GM23338 (cell line): ENCODE data around the gene TMEM247. TPM values are rescaled to one million over a fixed set of nuclear protein-coding genes. Genes with fewer than 3 reads are reported as not detected.
A peak's percentile ranks its signal among the peaks of the same experiment; 100 is the strongest.

ENCODE experiments used
- ATAC-seq: fragments of 200-7000 bp; cut with Tn5 transposase; 3 replicates; pipeline ENCODE4 v1.9.1; 2020
- DNase-seq: peaks from one replicate; pipeline ENCODE4 v3.0.0-alpha.2; 2015; ENCODE audit warnings: low spot score
- H2AFZ ChIP-seq: fragments of 200-600 bp; sonication (generic); 2 replicates; pipeline ENCODE4 v1.8.0; 2016; ENCODE audit warnings: antibody characterized with exemption, mild to moderate bottlenecking, moderate library complexity
- H3F3A ChIP-seq: fragments of 200-600 bp; sonication (generic); replicated peaks from 2 replicates; pipeline ENCODE4 v1.8.0; 2017; ENCODE audit warnings: antibody characterized with exemption, mixed run types, low read depth
- H3K27ac ChIP-seq: fragments of 200-600 bp; sonication (generic); 2 replicates; pipeline ENCODE4 v1.6.1; 2016; ENCODE audit warnings: low read depth
- H3K27me3 ChIP-seq: fragments of 200-600 bp; sonication (generic); 2 replicates; pipeline ENCODE4 v1.8.0; 2016; ENCODE audit warnings: mild to moderate bottlenecking, mixed run types, moderate library complexity; ENCODE audit not compliant: insufficient read depth
- H3K36me3 ChIP-seq: fragments of 200-600 bp; sonication (generic); 2 replicates; pipeline ENCODE4 v1.8.0; 2016; ENCODE audit warnings: mild to moderate bottlenecking; ENCODE audit not compliant: insufficient read depth
- H3K4me1 ChIP-seq: fragments of 200-600 bp; sonication (generic); 2 replicates; pipeline ENCODE4 v1.8.0; 2016; ENCODE audit warnings: mild to moderate bottlenecking, moderate library complexity; ENCODE audit not compliant: insufficient read depth
- H3K4me2 ChIP-seq: fragments of 200-600 bp; sonication (generic); 2 replicates; pipeline ENCODE4 v1.7.1; 2017; ENCODE audit warnings: mixed run types
- H3K4me3 ChIP-seq: fragments of 200-600 bp; sonication (generic); 2 replicates; pipeline ENCODE4 v1.6.1; 2016; ENCODE audit warnings: mixed run types
- H3K79me2 ChIP-seq: fragments of 200-600 bp; sonication (generic); replicated peaks from 2 replicates; pipeline ENCODE4 v1.8.0; 2017; ENCODE audit warnings: mild to moderate bottlenecking; ENCODE audit not compliant: insufficient read depth
- H3K9me2 ChIP-seq: fragments of 200-600 bp; sonication (generic); 2 replicates; pipeline ENCODE4 v1.8.0; 2017; ENCODE audit not compliant: insufficient read depth
- H4K20me1 ChIP-seq: fragments of 200-600 bp; sonication (generic); replicated peaks from 2 replicates; pipeline ENCODE4 v1.8.0; 2017; ENCODE audit warnings: mild to moderate bottlenecking; ENCODE audit not compliant: insufficient read depth
- H3K27ac Mint-ChIP-seq: 2 replicates; pipeline ENCODE4 v1.8.0; 2020; ENCODE audit warnings: inconsistent platforms, mild to moderate bottlenecking, moderate library complexity, mixed read lengths
- H3K27me3 Mint-ChIP-seq: 3 replicates; pipeline ENCODE4 v1.8.0; 2022; ENCODE audit warnings: low read depth, mild to moderate bottlenecking, moderate library complexity, mixed read lengths, inconsistent platforms; ENCODE audit not compliant: insufficient read depth, poor library complexity
- H3K36me3 Mint-ChIP-seq: 3 replicates; pipeline ENCODE4 v1.8.0; 2021; ENCODE audit warnings: low read depth, mild to moderate bottlenecking, inconsistent platforms, moderate library complexity, mixed read lengths
- H3K4me1 Mint-ChIP-seq: 3 replicates; pipeline ENCODE4 v1.8.0; 2020; ENCODE audit warnings: mild to moderate bottlenecking, inconsistent platforms, mixed read lengths
- H3K4me3 Mint-ChIP-seq: 3 replicates; pipeline ENCODE4 v1.8.0; 2021; ENCODE audit warnings: moderate library complexity, mild to moderate bottlenecking, inconsistent platforms, mixed read lengths
- H3K9me3 Mint-ChIP-seq: 3 replicates; pipeline ENCODE4 v1.8.0; 2020; ENCODE audit warnings: moderate library complexity, mild to moderate bottlenecking, inconsistent platforms, mixed read lengths
- CREB1 ChIP-seq: fragments of 250-450 bp; sonication (Bioruptor Pico); IDR thresholded peaks from 2 replicates; pipeline ENCODE4 v1.5.0; 2020; ENCODE audit warnings: low read depth, mild to moderate bottlenecking, moderate library complexity
- CTCF ChIP-seq, 2 experiments: fragments of 200-600 bp in 1 of 2; sonication (generic) in 1 of 2; conservative IDR thresholded peaks; 2 replicates each; pipeline versions ENCODE4 v1.5.1 to v1.6.1; 2016 to 2017; ENCODE audit warnings: antibody characterized with exemption in 2 of 2, low read depth in 2 of 2, mild to moderate bottlenecking in 2 of 2, moderate library complexity in 1 of 2
- JUNB ChIP-seq: IDR thresholded peaks from one replicate; pipeline ENCODE4 v1.6.1; 2016; ENCODE audit warnings: antibody characterized with exemption; ENCODE audit not compliant: unreplicated experiment
- NANOG ChIP-seq: IDR thresholded peaks from 2 replicates; pipeline ENCODE4 v1.6.1; 2016; ENCODE audit warnings: antibody characterized with exemption, borderline replicate concordance
- POLR2AphosphoS5 ChIP-seq: IDR thresholded peaks from 2 replicates; pipeline ENCODE4 v1.6.1; 2016; ENCODE audit warnings: antibody characterized with exemption, low read depth
- ZNF462 ChIP-seq: fragments of 250-450 bp; sonication (Bioruptor Pico); IDR thresholded peaks from 2 replicates; pipeline ENCODE4 v1.5.0; 2020; ENCODE audit warnings: mild to moderate bottlenecking, moderate library complexity
- polyA plus RNA-seq: library from polyadenylated mRNA; unstranded; fragments of >200 nt; fragmentation: Nextera tagmentation; extraction: Ambion mirVana; gene quantifications from 2 replicates; pipeline ENCODE4 v1.2.1, GENCODE V29; 2016
- total RNA-seq: library from RNA; depleted of rRNA; stranded (reverse); fragments of >200 nt; shearing (Covaris generic); gene quantifications from 2 replicates; pipeline ENCODE4 v1.2.3, GENCODE V29; 2014

Gene TMEM247
- total and polyA plus RNA-seq, 2 experiments from 2014 or later: not detected

- DNase-seq: peak; percentile 78
- no peak overlapping the region for H2AFZ ChIP-seq
Measured at GRCh38 chr2:46461011-46461674, 18.2 kb upstream of the TMEM247 start.

GRCh38 chr2:46461709-46462171, 17.6 kb upstream of the TMEM247 start:
- H3K27me3 Mint-ChIP-seq: no peaks in the 10 kb centered on the region
- no peak overlapping the region for H2AFZ ChIP-seq
- no peaks in the 10 kb centered on the region for H3K36me3 Mint-ChIP-seq
- TF ChIP-seq NANOG (no peak), ZNF462 (CRISPR knock-in tag) (no peak), JUNB (no peak), POLR2AphosphoS5 (no peak), CREB1 (no peak)
- DNase-seq (no peak), ATAC-seq (no peak)
- H3K27me3 ChIP-seq: no peaks in the 10 kb centered on the region
- H3K9me3 Mint-ChIP-seq: no peaks in the 10 kb centered on the region
- H3K4me2 ChIP-seq: no peak overlapping the region
- H3K9me2 ChIP-seq: 0 out of 2 replicates have a peak, but pooled peaks cover 3% of the 10 kb centered on the region
- no peak overlapping the region for H3K4me3 ChIP-seq
- H3K4me1 ChIP-seq: no peaks in the 10 kb centered on the region
- H3K4me1 Mint-ChIP-seq: peaks cover 7% of the 10 kb centered on the region; the same call in 2 of the 3 replicates
- no peaks in the 10 kb centered on the region for H3K36me3 ChIP-seq
- H3K27ac Mint-ChIP-seq: no peak overlapping the region
- no peaks in the 10 kb centered on the region for H4K20me1 ChIP-seq
- no peak overlapping the region for H3K27ac ChIP-seq
- H3K79me2 ChIP-seq: no peaks in the 10 kb centered on the region
- no peaks in the 10 kb centered on the region for H3F3A ChIP-seq
- H3K4me3 Mint-ChIP-seq: no peak overlapping the region

More at GRCh38 chr2:46461011-46461674, 18.2 kb upstream of the TMEM247 start:
- TF ChIP-seq JUNB (no peak), CTCF (conservative IDR thresholded peaks at IDR 0.05; ENCODE audit: low read depth in 2 of 2) (peak; percentile 99)
- Histone ChIP-seq H3K27ac (no peak overlapping the region), H3K36me3 (no peaks in the 10 kb centered on the region), H3K79me2 (no peaks in the 10 kb centered on the region), H3K9me2 (0 out of 2 replicates have a peak, but pooled peaks cover 6% of the 10 kb centered on the region), H3F3A (no peaks in the 10 kb centered on the region), H3K4me1 (no peaks in the 10 kb centered on the region), H3K4me3 (no peak overlapping the region), H4K20me1 (no peaks in the 10 kb centered on the region), H3K4me2 (no peak overlapping the region), H3K27me3 (no peaks in the 10 kb centered on the region)
- Mint-ChIP-seq H3K36me3 (no peaks in the 10 kb centered on the region), H3K4me3 (no peak overlapping the region), H3K27me3 (no peaks in the 10 kb centered on the region), H3K27ac (no peak overlapping the region), H3K4me1 (peaks cover 7% of the 10 kb centered on the region; the same call in 2 of the 3 replicates), H3K9me3 (no peaks in the 10 kb centered on the region)
- peak; percentile 67 for ATAC-seq
